Tibial artery (tissue), 4 donors: ENCODE data around the gene STARD9.

Source experiments
- DNase-seq, 2 donors: peaks; one replicate each; pipeline ENCODE4 v3.0.0-alpha.2; 2019
- H3K27ac ChIP-seq, 2 donors: fragments of 200-600 bp; sonication (generic) in 1 of 2; 1 replicate in 1 of 2; 2 replicates in 1 of 2; pipeline ENCODE4 v1.5.1; 2018 to 2019; ENCODE audit warnings: mild to moderate bottlenecking in 1 of 2
- H3K27me3 ChIP-seq, 2 donors: fragments of 200-600 bp; sonication (generic) in 1 of 2; one replicate each; pipeline versions ENCODE4 v1.5.1 to v1.6.0; 2016 to 2019
- H3K36me3 ChIP-seq, 3 donors: fragments of 200-600 bp; sonication (generic) in 2 of 3; one replicate each; pipeline ENCODE4 v1.5.1; 2016 to 2019; ENCODE audit warnings: mild to moderate bottlenecking in 2 of 3
- H3K4me1 ChIP-seq, 4 donors: fragments of 200-600 bp; sonication (generic) in 2 of 4; 1 replicate in 3 of 4; 2 replicates in 1 of 4; pipeline ENCODE4 v1.5.1; 2016 to 2019
- H3K4me3 ChIP-seq, 2 donors: fragments of 200-600 bp; sonication (generic) in 1 of 2; 1 replicate in 1 of 2; 2 replicates in 1 of 2; pipeline ENCODE4 v1.5.1; 2018 to 2019; ENCODE audit warnings: mild to moderate bottlenecking in 2 of 2
- H3K9me3 ChIP-seq, 3 donors: fragments of 200-600 bp; sonication (generic) in 1 of 3; one replicate each; pipeline ENCODE4 v1.5.1; 2016 to 2019
- intact Hi-C: fragments of 100-400 bp; cut with DNase I; formaldehyde crosslinking; loops from one replicate; pipeline ENCODE4 v1.15.0; 2023; ENCODE audit warnings: low total_unique reads
- TF ChIP-seq, protein P1 (sequence below), 2 experiments: fragments of 200-600 bp in 1 of 2; fragments of 450-650 bp in 1 of 2; IDR thresholded peaks; one replicate each; pipeline ENCODE4 v1.5.1; 2017 to 2019; ENCODE audit warnings: antibody characterized with exemption in 2 of 2, mild to moderate bottlenecking in 1 of 2, moderate library complexity in 1 of 2

The STARD9 gene

DNA sequence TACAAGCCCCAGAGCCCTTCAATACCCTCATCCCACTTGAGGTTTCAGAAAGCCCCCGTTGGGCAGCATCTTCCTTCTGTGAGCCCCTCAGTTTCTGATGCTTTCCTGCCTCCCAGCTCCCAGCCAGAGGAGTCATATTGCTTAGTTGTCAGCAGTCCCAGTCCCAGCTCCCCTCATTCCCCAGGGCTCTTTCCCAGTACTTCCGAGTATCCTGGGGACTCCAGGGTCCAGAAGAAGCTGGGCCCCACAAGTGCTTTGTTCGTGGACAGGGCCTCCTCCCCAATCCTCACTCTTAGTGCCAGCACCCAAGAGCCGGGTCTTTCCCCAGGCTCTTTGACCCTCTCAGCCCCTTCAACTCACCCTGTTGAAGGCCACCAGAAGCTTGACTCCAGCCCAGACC is 117.6 kb downstream of the STARD9 start:
- H3K4me1 ChIP-seq = peaks cover 0 to 6% (median 0%) of the 10 kb centered on the region in 4 donors
- no peaks in the 10 kb centered on the region for H3K9me3 ChIP-seq
- TF ChIP-seq, protein P1, sequence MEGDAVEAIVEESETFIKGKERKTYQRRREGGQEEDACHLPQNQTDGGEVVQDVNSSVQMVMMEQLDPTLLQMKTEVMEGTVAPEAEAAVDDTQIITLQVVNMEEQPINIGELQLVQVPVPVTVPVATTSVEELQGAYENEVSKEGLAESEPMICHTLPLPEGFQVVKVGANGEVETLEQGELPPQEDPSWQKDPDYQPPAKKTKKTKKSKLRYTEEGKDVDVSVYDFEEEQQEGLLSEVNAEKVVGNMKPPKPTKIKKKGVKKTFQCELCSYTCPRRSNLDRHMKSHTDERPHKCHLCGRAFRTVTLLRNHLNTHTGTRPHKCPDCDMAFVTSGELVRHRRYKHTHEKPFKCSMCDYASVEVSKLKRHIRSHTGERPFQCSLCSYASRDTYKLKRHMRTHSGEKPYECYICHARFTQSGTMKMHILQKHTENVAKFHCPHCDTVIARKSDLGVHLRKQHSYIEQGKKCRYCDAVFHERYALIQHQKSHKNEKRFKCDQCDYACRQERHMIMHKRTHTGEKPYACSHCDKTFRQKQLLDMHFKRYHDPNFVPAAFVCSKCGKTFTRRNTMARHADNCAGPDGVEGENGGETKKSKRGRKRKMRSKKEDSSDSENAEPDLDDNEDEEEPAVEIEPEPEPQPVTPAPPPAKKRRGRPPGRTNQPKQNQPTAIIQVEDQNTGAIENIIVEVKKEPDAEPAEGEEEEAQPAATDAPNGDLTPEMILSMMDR (IDR thresholded peaks at IDR 0.05) = no peak
- DNase-seq = no peak
- intact Hi-C loops = no loop called here
- peaks cover 53 to 94% (median 87%) of the 10 kb centered on the region in 3 donors for H3K36me3 ChIP-seq
- H3K27me3 ChIP-seq = no peaks in the 10 kb centered on the region
- H3K27ac ChIP-seq = no peak overlapping the region
- no peak overlapping the region for H3K4me3 ChIP-seq

DNA sequence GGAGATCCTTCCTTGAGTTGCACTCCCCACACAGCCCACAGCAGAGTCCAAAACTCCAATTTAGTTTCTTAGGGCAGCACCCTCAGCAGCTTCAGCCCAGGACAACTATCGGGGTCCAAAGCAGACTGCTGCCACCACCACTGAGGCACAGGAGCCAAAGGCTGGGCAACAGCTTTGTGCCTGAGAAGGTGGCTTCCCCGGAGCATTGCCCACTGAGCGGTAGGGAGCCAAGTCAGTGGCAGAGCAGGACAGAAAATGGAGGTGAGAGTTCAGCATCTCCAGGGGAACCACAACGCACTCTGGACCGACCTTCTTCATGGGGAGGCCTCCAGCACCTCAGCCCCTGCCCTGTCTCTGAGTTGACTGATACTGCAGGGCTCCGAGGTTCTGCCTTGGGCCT is 118.1 kb downstream of the STARD9 start:
- Histone ChIP-seq H3K9me3 (no peaks in the 10 kb centered on the region), H3K27ac (no peak overlapping the region), H3K27me3 (no peaks in the 10 kb centered on the region), H3K4me1 (peaks cover 0 to 6% (median 0%) of the 10 kb centered on the region in 4 donors), H3K4me3 (no peak overlapping the region), H3K36me3 (peaks cover 53 to 89% (median 85%) of the 10 kb centered on the region in 3 donors)
- intact Hi-C loops = no loop called here
- TF ChIP-seq, protein P1 (IDR thresholded peaks at IDR 0.05) = no peak
- DNase-seq = no peak

DNA sequence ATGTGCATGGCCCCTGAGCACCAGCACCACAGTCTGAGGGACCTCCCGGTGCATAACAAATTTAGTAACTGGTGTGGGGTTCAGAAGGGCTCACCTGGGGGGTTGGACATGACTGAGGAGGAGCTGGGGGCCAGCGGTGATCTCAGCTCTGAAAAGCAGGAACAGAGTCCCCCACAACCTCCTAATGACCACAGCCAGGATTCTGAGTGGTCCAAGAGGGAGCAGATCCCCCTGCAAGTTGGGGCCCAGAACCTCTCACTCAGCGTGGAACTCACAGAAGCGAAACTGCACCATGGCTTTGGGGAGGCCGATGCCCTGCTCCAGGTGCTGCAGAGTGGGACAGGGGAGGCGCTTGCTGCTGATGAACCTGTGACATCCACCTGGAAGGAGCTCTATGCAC is 118.5 kb downstream of the STARD9 start:
- intact Hi-C loops = no loop called here
- TF ChIP-seq, protein P1 (IDR thresholded peaks at IDR 0.05) = no peak
- Histone ChIP-seq H3K4me3 (no peak overlapping the region), H3K9me3 (no peaks in the 10 kb centered on the region), H3K4me1 (peaks cover 0 to 6% (median 0%) of the 10 kb centered on the region in 4 donors), H3K36me3 (peaks cover 53 to 84% (median 81%) of the 10 kb centered on the region in 3 donors), H3K27ac (no peak overlapping the region), H3K27me3 (no peaks in the 10 kb centered on the region)
- DNase-seq = no peak

DNA sequence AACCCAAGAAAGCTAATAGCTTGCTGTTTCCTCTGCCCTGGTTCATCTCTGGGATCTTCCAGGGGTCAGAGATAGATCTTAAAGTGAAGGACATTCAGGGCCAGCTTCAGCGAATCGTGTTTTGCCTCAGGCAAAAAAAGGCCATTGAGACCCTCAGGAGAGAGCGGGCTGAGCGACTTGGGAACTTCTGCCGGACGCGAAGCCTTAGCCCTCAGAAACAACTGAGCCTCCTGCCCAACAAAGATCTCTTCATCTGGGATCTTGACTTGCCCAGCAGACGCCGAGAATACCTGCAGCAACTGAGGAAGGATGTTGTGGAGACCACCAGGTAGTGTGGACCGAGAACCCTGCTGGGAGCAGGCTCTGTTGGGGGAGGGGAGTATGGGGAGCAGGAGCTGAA is 119.0 kb downstream of the STARD9 start:
- TF ChIP-seq, protein P1 (IDR thresholded peaks at IDR 0.05) = no peak

DNA sequence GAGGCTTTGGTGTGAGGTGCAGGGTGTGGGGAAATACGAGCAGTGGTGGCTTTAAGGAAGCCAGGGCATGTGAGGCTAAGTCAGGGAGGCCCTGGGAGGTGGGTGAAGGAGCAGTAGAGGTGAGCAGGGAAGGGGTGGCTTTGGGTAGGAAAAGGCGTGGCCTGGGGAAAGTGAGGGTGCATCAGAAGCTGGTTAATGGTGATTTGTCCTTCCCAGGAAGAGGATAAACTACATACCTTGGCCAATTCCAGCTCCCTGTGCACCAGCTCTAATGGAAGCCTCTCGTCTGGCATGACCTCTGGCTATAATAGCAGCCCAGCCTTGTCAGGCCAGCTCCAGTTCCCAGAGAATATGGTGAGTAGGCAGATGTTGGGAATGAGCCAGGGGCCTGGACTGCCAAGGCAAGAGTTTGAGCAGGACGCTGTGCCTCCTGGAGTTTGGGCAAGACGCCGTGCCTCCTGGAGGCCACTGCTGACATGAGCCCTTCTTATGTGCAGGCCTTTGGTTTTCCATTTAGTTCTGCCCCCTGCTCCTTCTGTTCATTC is 120.2 kb downstream of the STARD9 start:
- peak overlapping the region in 1 of 2 donors; percentile 1 for H3K27ac ChIP-seq
- no peaks in the 10 kb centered on the region for H3K27me3 ChIP-seq
- H3K9me3 ChIP-seq = no peaks in the 10 kb centered on the region
- peaks cover 0 to 6% (median 0%) of the 10 kb centered on the region in 4 donors for H3K4me1 ChIP-seq
- TF ChIP-seq, protein P1 (IDR thresholded peaks at IDR 0.05) = no peak
- DNase-seq = peak in 1 of 2 donors; percentile 71
- peaks cover 50 to 89% (median 73%) of the 10 kb centered on the region in 3 donors for H3K36me3 ChIP-seq
- intact Hi-C loops = no loop called here
- H3K4me3 ChIP-seq = no peak overlapping the region

More for the DNA sequence above, 119.0 kb downstream of the STARD9 start:
- Histone ChIP-seq H3K27ac (no peak overlapping the region), H3K36me3 (peaks cover 53 to 81% (median 79%) of the 10 kb centered on the region in 3 donors), H3K4me3 (no peak overlapping the region), H3K4me1 (peaks cover 0 to 6% (median 0%) of the 10 kb centered on the region in 4 donors), H3K9me3 (no peaks in the 10 kb centered on the region), H3K27me3 (no peaks in the 10 kb centered on the region)
- DNase-seq = no peak
- intact Hi-C loops = no loop called here
